ENCODE measurements around the gene C8A. TPM values are rescaled to one million over a fixed set of nuclear protein-coding genes. Genes with fewer than 3 reads are reported as not detected.

The C8A gene
- total and polyA plus RNA-seq, 2 of the 8 experiments (the other 6 are each of a cell fraction or from before 2014, with no cell fraction given), result not detected

- TF ChIP-seq ATF2 (IDR thresholded peaks at IDR 0.05; ENCODE audit: low read length), result no peak
These were observed 54.1 kb downstream of the C8A start (continued) for GRCh38 chr1:56908619-56909221.

Measured in H1 (cell line).